HepG2 (cell line): ENCODE results near the gene ARIH1. TPM values are rescaled to one million over a fixed set of nuclear protein-coding genes. Genes with fewer than 3 reads are reported as not detected.

Experiments
- ATF7-NPFF ChIP-seq: sonication (generic); formaldehyde crosslinking; IDR thresholded peaks from 2 replicates; pipeline ENCODE4 v1.8.1; 2023; ENCODE audit warnings: mild to moderate bottlenecking, low read depth, missing genetic modification reagents, moderate library complexity
- DDIT3 ChIP-seq: sonication (generic); formaldehyde crosslinking; IDR thresholded peaks from 2 replicates; pipeline ENCODE4 v1.4.0; 2020; ENCODE audit warnings: mild to moderate bottlenecking, missing genetic modification reagents
- DNMT1 ChIP-seq: sonication (generic); formaldehyde crosslinking; IDR thresholded peaks from 2 replicates; pipeline ENCODE4 v1.5.1; 2020; ENCODE audit warnings: mild to moderate bottlenecking, missing genetic modification reagents
- EP300 ChIP-seq, 3 experiments: sonication (generic) in 1 of 3; formaldehyde crosslinking in 1 of 3; IDR thresholded peaks; 2 replicates each; pipeline versions ENCODE4 v1.5.1 to v1.6.1; 2011 to 2020; ENCODE audit warnings: low read depth in 2 of 3, low read length in 2 of 3, borderline replicate concordance in 1 of 3, improper control_type of control experiment in 1 of 3, mild to moderate bottlenecking in 1 of 3, missing genetic modification reagents in 1 of 3, moderate library complexity in 1 of 3
- ESRRA ChIP-seq: sonication (generic); formaldehyde crosslinking; IDR thresholded peaks from 2 replicates; pipeline ENCODE4 v1.5.1; 2020; ENCODE audit warnings: mild to moderate bottlenecking, low read depth, missing genetic modification reagents
- GATAD1 ChIP-seq: IDR thresholded peaks from 2 replicates; pipeline ENCODE4 v1.6.1; 2016; ENCODE audit warnings: missing genetic modification reagents, missing compliant biosample characterization
- HDAC1 ChIP-seq: sonication (generic); formaldehyde crosslinking; IDR thresholded peaks from 2 replicates; pipeline ENCODE4 v1.5.1; 2020; ENCODE audit warnings: mild to moderate bottlenecking, missing genetic modification reagents
- HNRNPH1 ChIP-seq: fragments of 200-400 bp; formaldehyde crosslinking; optimal IDR thresholded peaks from 2 replicates; pipeline ENCODE3; 2017; ENCODE audit warnings: mild to moderate bottlenecking, low read depth, low read length
- HOXA3 ChIP-seq: sonication (generic); formaldehyde crosslinking; IDR thresholded peaks from 2 replicates; pipeline ENCODE4 v1.5.0; 2020; ENCODE audit warnings: missing genetic modification reagents
- MLLT10 ChIP-seq: sonication (generic); formaldehyde crosslinking; IDR thresholded peaks from 2 replicates; pipeline ENCODE4 v1.4.0; 2020; ENCODE audit warnings: missing genetic modification reagents
- NFKB2 ChIP-seq: sonication (generic); formaldehyde crosslinking; IDR thresholded peaks from 2 replicates; pipeline ENCODE4 v1.4.0; 2020; ENCODE audit warnings: missing genetic modification reagents, borderline replicate concordance
- PHF8 ChIP-seq: sonication (generic); formaldehyde crosslinking; IDR thresholded peaks from 2 replicates; pipeline ENCODE4 v1.5.0; 2020; ENCODE audit warnings: missing genetic modification reagents
- ZBTB21 ChIP-seq: sonication (generic); formaldehyde crosslinking; IDR thresholded peaks from 2 replicates; pipeline ENCODE4 v1.4.0; 2020; ENCODE audit warnings: missing genetic modification reagents
- ZBTB49 ChIP-seq: sonication (generic); formaldehyde crosslinking; IDR thresholded peaks from 2 replicates; pipeline ENCODE4 v1.4.0; 2020; ENCODE audit warnings: missing genetic modification reagents, borderline replicate concordance
- ZFP90 ChIP-seq: sonication (generic); formaldehyde crosslinking; IDR thresholded peaks from 2 replicates; pipeline ENCODE4 v1.8.0; 2022; ENCODE audit warnings: missing genetic modification reagents, mild to moderate bottlenecking, inconsistent platforms, borderline replicate concordance
- ZFX ChIP-seq: sonication (generic); formaldehyde crosslinking; IDR thresholded peaks from 2 replicates; pipeline ENCODE4 v1.4.0; 2020; ENCODE audit warnings: mild to moderate bottlenecking, low read depth, missing genetic modification reagents, moderate library complexity
- ZKSCAN5 ChIP-seq: sonication (generic); formaldehyde crosslinking; IDR thresholded peaks from 2 replicates; pipeline ENCODE4 v1.5.1; 2020; ENCODE audit warnings: mild to moderate bottlenecking, missing genetic modification reagents
- ZNF232 ChIP-seq: sonication (generic); formaldehyde crosslinking; IDR thresholded peaks from 2 replicates; pipeline ENCODE4 v1.4.0; 2020; ENCODE audit warnings: missing genetic modification reagents, borderline replicate concordance
- ZNF263 ChIP-seq: sonication (generic); formaldehyde crosslinking; IDR thresholded peaks from 2 replicates; pipeline ENCODE4 v1.4.0; 2020; ENCODE audit warnings: missing genetic modification reagents
- ZNF296 ChIP-seq: sonication (generic); formaldehyde crosslinking; conservative IDR thresholded peaks from 2 replicates; pipeline ENCODE4 v1.5.0; 2020; ENCODE audit warnings: mild to moderate bottlenecking, missing genetic modification reagents
- ZNF503 ChIP-seq: sonication (generic); formaldehyde crosslinking; IDR thresholded peaks from 2 replicates; pipeline ENCODE4 v1.4.0; 2020; ENCODE audit warnings: missing genetic modification reagents
- ZNF660 ChIP-seq: sonication (generic); formaldehyde crosslinking; IDR thresholded peaks from 2 replicates; pipeline ENCODE4 v1.5.1; 2020; ENCODE audit warnings: mild to moderate bottlenecking, low read depth, missing genetic modification reagents, borderline replicate concordance
- ZNF746 ChIP-seq: sonication (generic); formaldehyde crosslinking; IDR thresholded peaks from 2 replicates; pipeline ENCODE4 v1.8.0; 2022; ENCODE audit warnings: mild to moderate bottlenecking, missing genetic modification reagents
- ZNF850 ChIP-seq: sonication (generic); formaldehyde crosslinking; conservative IDR thresholded peaks from 2 replicates; pipeline ENCODE4 v1.9.0; 2021; ENCODE audit warnings: mild to moderate bottlenecking, missing genetic modification reagents
- ZNF879 ChIP-seq: sonication (generic); formaldehyde crosslinking; IDR thresholded peaks from 2 replicates; pipeline ENCODE4 v1.8.1; 2023; ENCODE audit warnings: missing genetic modification reagents
- polyA plus RNA-seq, 8 experiments: library from polyadenylated mRNA; depleted of rRNA in 3 of 8; stranded (reverse) in 7 of 8; unstranded in 1 of 8; fragments of >200 nt; fragmentation: Illumina TruSeq in 4 of 8; extraction: Trizol in 4 of 8; gene quantifications; 2 replicates each; pipeline versions ENCODE4 v1.2.1 to v1.2.3, GENCODE V29; 2011 to 2016; ENCODE audit warnings: low read depth in 4 of 8, missing spikeins in 1 of 8, mixed read lengths in 1 of 8; ENCODE audit not compliant: insufficient read depth in 1 of 8
- total RNA-seq, 5 experiments: library from RNA; depleted of rRNA; stranded (reverse); fragments of >200 nt; fragmentation: Illumina TruSeq; extraction: Trizol; gene quantifications; 2 replicates each; pipeline ENCODE4 v1.2.3, GENCODE V29; 2016; ENCODE audit warnings: low read depth in 1 of 5

The ARIH1 gene
- total and polyA plus RNA-seq, 2 of the 13 experiments (the other 11 are each of a cell fraction or from before 2014, with no cell fraction given): 38.8 to 59.8 TPM

GRCh38 chr15:72474912-72475628 is 940 bp downstream of the ARIH1 start (continued):
- TF ChIP-seq ZNF232 (peak; percentile 39; the same call in 1 of the 2 replicates), ZNF879 (CRISPR knock-in tag) (no peak), PHF8 (peak; percentile 84), EP300 (IDR thresholded peaks at IDR 0.05; ENCODE audit: low read depth in 2 of 2, low read length in 2 of 2) (no peak), EP300 (CRISPR knock-in tag; IDR thresholded peaks at IDR 0.05; ENCODE audit: borderline replicate concordance) (no peak), NFKB2 (CRISPR knock-in tag) (peak; percentile 48; the same call in 1 of the 2 replicates), ZFP90 (CRISPR knock-in tag) (0 out of 2 replicates have a peak, but pooled peaks have one; percentile 76), DDIT3 (CRISPR knock-in tag) (no peak), ZFX (CRISPR knock-in tag) (peak; percentile 90), ZNF503 (CRISPR knock-in tag) (0 out of 2 replicates have a peak, but pooled peaks have one; percentile 36), ESRRA (CRISPR knock-in tag) (peak; percentile 70; the same call in 1 of the 2 replicates), DNMT1 (CRISPR knock-in tag) (no peak), HDAC1 (CRISPR knock-in tag) (0 out of 2 replicates have a peak, but pooled peaks have one; percentile 20), ZKSCAN5 (no peak), HNRNPH1 (no peak), ZBTB49 (CRISPR knock-in tag) (no peak), ZNF660 (no peak), ZNF746 (CRISPR knock-in tag) (no peak), ZNF850 (CRISPR knock-in tag) (no peak), GATAD1 (CRISPR knock-in tag) (peak; percentile 53; the same call in 1 of the 2 replicates), ATF7-NPFF (CRISPR knock-in tag) (no peak), ZNF296 (CRISPR knock-in tag) (0 out of 2 replicates have a peak, but pooled peaks have one; percentile 25), ZBTB21 (CRISPR knock-in tag) (no peak), ZNF263 (no peak; the same call in 1 of the 2 replicates), MLLT10 (no peak), HOXA3 (peak; percentile 31; the same call in 1 of the 2 replicates)
